Neural crest cell (in vitro differentiated cells): ENCODE measurements around the gene GPR83. TPM values are rescaled to one million over a fixed set of nuclear protein-coding genes. Genes with fewer than 3 reads are reported as not detected.

Source experiments
- DNase-seq: peaks from one replicate; pipeline ENCODE4 v3.0.0; 2021; ENCODE audit warnings: low read depth, mixed read lengths, low spot score
- H3K27ac Mint-ChIP-seq: one replicate; pipeline ENCODE4 v1.8.0; 2021; ENCODE audit warnings: mild to moderate bottlenecking, mixed read lengths; ENCODE audit not compliant: unreplicated experiment
- H3K27me3 Mint-ChIP-seq: 2 replicates; pipeline ENCODE4 v1.8.0; 2021; ENCODE audit warnings: low read depth, mild to moderate bottlenecking, mixed read lengths
- H3K36me3 Mint-ChIP-seq: 2 replicates; pipeline ENCODE4 v1.8.0; 2021; ENCODE audit warnings: low read depth, mild to moderate bottlenecking, mixed read lengths
- H3K4me1 Mint-ChIP-seq: 2 replicates; pipeline ENCODE4 v1.8.0; 2021; ENCODE audit warnings: mixed read lengths
- H3K4me3 Mint-ChIP-seq: one replicate; pipeline ENCODE4 v1.8.0; 2021; ENCODE audit warnings: mild to moderate bottlenecking, mixed read lengths
- H3K9me3 Mint-ChIP-seq: 2 replicates; pipeline ENCODE4 v1.8.0; 2021; ENCODE audit warnings: mixed read lengths
- long read RNA-seq: library from polyadenylated mRNA; unstranded; transcript quantifications from one replicate; pipeline ENCODE4 v2.0.0, GENCODE V29; 2020
- total RNA-seq: library from RNA; stranded (reverse); gene quantifications from 2 replicates; pipeline ENCODE4 v1.2.1, GENCODE V29; 2021
- TF ChIP-seq, protein P1 (sequence below): fragments of 200-600 bp; sonication (generic); conservative IDR thresholded peaks from 2 replicates; pipeline ENCODE4 v1.5.0; 2021; ENCODE audit warnings: antibody characterized with exemption, mild to moderate bottlenecking

The GPR83 gene
- total RNA-seq: 0.30 and 0.34 TPM in 2 replicates
- long read RNA-seq, partial matches to known transcripts: 0 of 1 reads
- long read RNA-seq, other reads (novel, unspliced or antisense): 1 of 1 reads

DNA sequence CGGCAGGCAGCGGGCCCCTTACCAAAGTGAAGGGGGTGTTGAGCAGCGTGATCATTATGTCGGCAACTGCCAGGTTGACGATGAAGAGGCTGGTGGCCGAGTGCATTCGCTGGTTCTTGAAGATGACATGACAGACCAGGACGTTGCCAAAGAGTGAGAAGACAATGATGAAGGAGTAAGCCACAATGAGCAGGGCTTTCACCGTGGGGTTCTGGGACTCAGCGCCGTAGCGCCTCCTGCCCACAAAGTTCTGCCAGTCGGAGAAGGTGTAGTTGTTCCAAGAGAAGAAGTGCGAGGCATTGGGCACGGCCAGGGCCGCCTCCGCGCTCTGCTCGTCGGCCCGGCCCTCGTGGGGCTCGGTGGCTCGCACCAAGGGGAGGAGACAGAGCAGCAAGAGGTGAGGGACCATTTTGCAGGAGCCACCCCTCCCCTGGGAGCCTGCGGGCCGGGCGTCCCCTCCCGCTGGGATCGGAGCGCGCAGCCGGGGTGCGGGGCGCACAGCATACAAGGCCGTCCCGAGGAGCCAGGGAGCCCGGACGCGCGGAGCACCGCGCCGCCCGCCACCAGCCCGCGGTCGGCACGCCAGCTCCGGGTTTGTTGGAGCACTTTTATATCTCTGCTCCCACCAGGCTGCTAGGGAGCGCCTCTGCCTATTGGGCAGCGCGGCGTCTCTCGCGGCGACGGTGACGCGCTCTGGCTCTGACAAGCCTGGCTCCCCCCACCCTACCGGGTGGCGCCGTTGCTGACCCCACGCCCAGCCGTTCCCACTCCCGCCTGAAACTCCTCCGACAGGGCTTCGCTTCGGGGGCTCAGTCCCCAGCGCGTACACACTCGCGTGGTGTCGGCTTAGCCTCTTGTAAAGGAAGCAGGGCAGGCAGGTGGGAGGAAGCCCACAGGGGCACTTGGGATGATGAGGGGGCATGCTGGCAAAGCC is at the start of gene GPR83:
TSS of gene GPR83 (minus strand) at position 581 of the 934 bp plus-strand sequence. CDS start at position 409, 172 bp downstream.
- Mint-ChIP-seq H3K27ac (no peak within 1 kb of the TSS), H3K27me3 (peaks cover 56% of the 10 kb centered on the region), H3K36me3 (peaks cover 2% of the 10 kb centered on the region), H3K9me3 (no peaks in the 10 kb centered on the region), H3K4me1 (peaks cover 20% of the 10 kb centered on the region), H3K4me3 (peak within 1 kb of the TSS; percentile 80)
- TF ChIP-seq, protein P1, sequence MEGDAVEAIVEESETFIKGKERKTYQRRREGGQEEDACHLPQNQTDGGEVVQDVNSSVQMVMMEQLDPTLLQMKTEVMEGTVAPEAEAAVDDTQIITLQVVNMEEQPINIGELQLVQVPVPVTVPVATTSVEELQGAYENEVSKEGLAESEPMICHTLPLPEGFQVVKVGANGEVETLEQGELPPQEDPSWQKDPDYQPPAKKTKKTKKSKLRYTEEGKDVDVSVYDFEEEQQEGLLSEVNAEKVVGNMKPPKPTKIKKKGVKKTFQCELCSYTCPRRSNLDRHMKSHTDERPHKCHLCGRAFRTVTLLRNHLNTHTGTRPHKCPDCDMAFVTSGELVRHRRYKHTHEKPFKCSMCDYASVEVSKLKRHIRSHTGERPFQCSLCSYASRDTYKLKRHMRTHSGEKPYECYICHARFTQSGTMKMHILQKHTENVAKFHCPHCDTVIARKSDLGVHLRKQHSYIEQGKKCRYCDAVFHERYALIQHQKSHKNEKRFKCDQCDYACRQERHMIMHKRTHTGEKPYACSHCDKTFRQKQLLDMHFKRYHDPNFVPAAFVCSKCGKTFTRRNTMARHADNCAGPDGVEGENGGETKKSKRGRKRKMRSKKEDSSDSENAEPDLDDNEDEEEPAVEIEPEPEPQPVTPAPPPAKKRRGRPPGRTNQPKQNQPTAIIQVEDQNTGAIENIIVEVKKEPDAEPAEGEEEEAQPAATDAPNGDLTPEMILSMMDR: no peak
- DNase-seq: peak; percentile 37

GRCh38 chr11:94450048-94450447 is 48.8 kb upstream of the GPR83 start:
- TF ChIP-seq, protein P1: no peak
- Mint-ChIP-seq H3K4me1 (peaks cover 4% of the 10 kb centered on the region), H3K4me3 (no peak overlapping the region), H3K9me3 (no peaks in the 10 kb centered on the region), H3K36me3 (peaks cover 3% of the 10 kb centered on the region), H3K27me3 (no peaks in the 10 kb centered on the region), H3K27ac (no peak overlapping the region)
- DNase-seq: no peak

DNA sequence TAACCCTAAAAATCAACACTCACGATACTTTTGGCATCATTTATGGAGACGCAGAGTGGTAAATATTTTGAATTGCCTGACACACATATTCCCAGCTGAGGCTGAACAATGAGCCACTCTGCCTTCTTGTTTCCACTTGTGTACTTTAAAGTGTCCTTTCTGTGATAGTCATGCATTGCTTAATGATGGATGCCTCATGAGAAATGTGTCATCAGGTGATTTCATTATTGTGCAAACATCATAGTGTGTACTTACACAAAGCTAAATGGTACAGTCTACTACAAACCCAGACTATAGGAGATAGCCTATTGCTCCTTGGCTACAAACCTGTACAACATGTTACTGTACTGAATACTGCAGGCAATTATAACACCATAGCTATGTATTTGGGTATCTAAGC is 48.2 kb upstream of the GPR83 start:
- Mint-ChIP-seq H3K4me1 (peaks cover 4% of the 10 kb centered on the region), H3K27me3 (no peaks in the 10 kb centered on the region), H3K36me3 (peaks cover 3% of the 10 kb centered on the region), H3K27ac (no peak overlapping the region), H3K9me3 (no peaks in the 10 kb centered on the region), H3K4me3 (no peak overlapping the region)
- TF ChIP-seq, protein P1: no peak
- DNase-seq: no peak

GRCh38 chr11:94449029-94449428 is 47.8 kb upstream of the GPR83 start:
- DNase-seq: no peak

GRCh38 chr11:94447149-94447548 is 45.9 kb upstream of the GPR83 start:
- TF ChIP-seq, protein P1: no peak
- Mint-ChIP-seq H3K27ac (no peak overlapping the region), H3K36me3 (peaks cover 3% of the 10 kb centered on the region), H3K9me3 (no peaks in the 10 kb centered on the region), H3K27me3 (no peaks in the 10 kb centered on the region), H3K4me3 (no peak overlapping the region), H3K4me1 (peaks cover 4% of the 10 kb centered on the region)
- DNase-seq: no peak

More at GRCh38 chr11:94449029-94449428, 47.8 kb upstream of the GPR83 start:
- TF ChIP-seq, protein P1: no peak
- H3K36me3 Mint-ChIP-seq: peaks cover 3% of the 10 kb centered on the region
- H3K9me3 Mint-ChIP-seq: no peaks in the 10 kb centered on the region
- no peak overlapping the region for H3K27ac Mint-ChIP-seq
- H3K4me1 Mint-ChIP-seq: peaks cover 4% of the 10 kb centered on the region
- no peak overlapping the region for H3K4me3 Mint-ChIP-seq
- no peaks in the 10 kb centered on the region for H3K27me3 Mint-ChIP-seq
